ENCODE data around the gene MTMR2. TPM values are rescaled to one million over a fixed set of nuclear protein-coding genes. Genes with fewer than 3 reads are reported as not detected.
A peak's percentile ranks its signal among the peaks of the same experiment; 100 is the strongest.

Gene MTMR2
- total and polyA plus RNA-seq, 2 of the 13 experiments (the other 11 are each of a cell fraction or from before 2014, with no cell fraction given) = 12.7 to 22.3 TPM

DNA sequence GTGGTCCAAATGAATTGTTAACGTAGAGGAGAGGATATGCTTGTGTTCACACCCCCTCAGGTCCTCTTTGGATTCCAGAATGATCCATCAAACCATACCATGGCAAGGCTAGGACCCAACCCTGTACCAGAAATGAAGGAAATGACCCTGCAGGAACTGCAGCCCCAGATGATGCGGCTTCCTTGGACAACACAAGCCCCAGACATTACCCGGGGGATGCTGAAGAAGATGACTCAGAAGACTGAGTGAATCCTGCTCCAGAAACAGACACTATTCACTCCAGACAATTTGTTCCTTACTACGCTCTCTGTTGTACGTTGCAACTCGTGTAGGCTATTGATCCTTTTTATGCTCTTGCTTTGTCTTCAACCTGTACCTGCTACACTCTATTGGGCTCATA is 15.2 kb upstream of the MTMR2 start (continued):
- TF ChIP-seq, protein P1, sequence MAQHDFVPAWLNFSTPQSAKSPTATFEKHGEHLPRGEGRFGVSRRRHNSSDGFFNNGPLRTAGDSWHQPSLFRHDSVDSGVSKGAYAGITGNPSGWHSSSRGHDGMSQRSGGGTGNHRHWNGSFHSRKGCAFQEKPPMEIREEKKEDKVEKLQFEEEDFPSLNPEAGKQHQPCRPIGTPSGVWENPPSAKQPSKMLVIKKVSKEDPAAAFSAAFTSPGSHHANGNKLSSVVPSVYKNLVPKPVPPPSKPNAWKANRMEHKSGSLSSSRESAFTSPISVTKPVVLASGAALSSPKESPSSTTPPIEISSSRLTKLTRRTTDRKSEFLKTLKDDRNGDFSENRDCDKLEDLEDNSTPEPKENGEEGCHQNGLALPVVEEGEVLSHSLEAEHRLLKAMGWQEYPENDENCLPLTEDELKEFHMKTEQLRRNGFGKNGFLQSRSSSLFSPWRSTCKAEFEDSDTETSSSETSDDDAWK (CRISPR knock-in tag; IDR thresholded peaks at IDR 0.05) = no peak
- no peak for TF ChIP-seq TEAD3 (CRISPR knock-in tag; optimal IDR thresholded peaks at IDR 0.05; ENCODE audit: borderline replicate concordance)
- no peak for TF ChIP-seq ZBTB21 (CRISPR knock-in tag; IDR thresholded peaks at IDR 0.05)
- no peak for TF ChIP-seq ATF6 (CRISPR knock-in tag; conservative IDR thresholded peaks at IDR 0.05)
- TF ChIP-seq ZNF264 (CRISPR knock-in tag; IDR thresholded peaks at IDR 0.05) = no peak

DNA sequence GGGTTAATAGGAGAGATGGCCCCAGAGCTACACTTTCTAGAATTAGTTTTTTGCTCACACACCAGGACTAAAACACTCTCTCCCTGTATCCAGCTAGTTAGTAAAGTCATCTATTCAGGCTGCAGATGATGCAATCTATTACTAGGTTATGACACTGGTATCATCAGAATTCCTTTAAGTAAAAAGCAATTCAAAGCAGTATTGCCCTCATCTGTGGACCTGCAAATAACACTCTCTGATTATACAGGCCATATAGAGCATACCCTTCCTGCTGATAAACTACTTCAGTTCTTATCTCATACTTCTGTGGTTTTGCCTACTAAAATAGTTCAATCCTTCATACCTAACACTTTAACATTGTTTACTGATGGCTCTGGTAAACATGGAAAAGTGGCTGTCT is 13.5 kb upstream of the MTMR2 start:
- FAIRE-seq = no peak
- H3K27ac ChIP-seq (ENCODE audit: extremely low read length, insufficient read depth, low read length) = no peak overlapping the region
- in situ Hi-C loops (cut with HindIII; ENCODE audit: extremely low pct_ligation_motif_present, low pct_unique_long_range_greater_than_20kb) = no loop called here
- TF ChIP-seq PAX8 (CRISPR knock-in tag; IDR thresholded peaks at IDR 0.05; ENCODE audit: borderline replicate concordance) = no peak
- TF ChIP-seq NR2F6 (IDR thresholded peaks at IDR 0.05) = peak; percentile 45; the same call in 1 of the 2 replicates
- no peak for TF ChIP-seq NR2F6 (CRISPR knock-in tag; IDR thresholded peaks at IDR 0.05)
- no peak for TF ChIP-seq SIN3A (IDR thresholded peaks at IDR 0.05; ENCODE audit: borderline replicate concordance, low read depth, low read length)
- no peak for TF ChIP-seq MTF1 (CRISPR knock-in tag; IDR thresholded peaks at IDR 0.05)
- TF ChIP-seq ZNF720 (CRISPR knock-in tag; IDR thresholded peaks at IDR 0.05) = no peak
- TF ChIP-seq, protein P2, sequence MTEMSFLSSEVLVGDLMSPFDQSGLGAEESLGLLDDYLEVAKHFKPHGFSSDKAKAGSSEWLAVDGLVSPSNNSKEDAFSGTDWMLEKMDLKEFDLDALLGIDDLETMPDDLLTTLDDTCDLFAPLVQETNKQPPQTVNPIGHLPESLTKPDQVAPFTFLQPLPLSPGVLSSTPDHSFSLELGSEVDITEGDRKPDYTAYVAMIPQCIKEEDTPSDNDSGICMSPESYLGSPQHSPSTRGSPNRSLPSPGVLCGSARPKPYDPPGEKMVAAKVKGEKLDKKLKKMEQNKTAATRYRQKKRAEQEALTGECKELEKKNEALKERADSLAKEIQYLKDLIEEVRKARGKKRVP (CRISPR knock-in tag; IDR thresholded peaks at IDR 0.05) = peak in 1 of 2 experiments; percentile 83; a peak in 2 of 4 replicates
- TF ChIP-seq NR2F1 (CRISPR knock-in tag; IDR thresholded peaks at IDR 0.05) = peak in 1 of 2 experiments; percentile 60; a peak in 2 of 4 replicates
- TF ChIP-seq HOMEZ (CRISPR knock-in tag; IDR thresholded peaks at IDR 0.05; ENCODE audit: low read depth) = no peak
- peak; percentile 73; the same call in 1 of the 2 replicates for TF ChIP-seq CEBPB (IDR thresholded peaks at IDR 0.05; ENCODE audit: borderline replicate concordance, low read depth, low read length)
- no peak for TF ChIP-seq ZBTB7A (CRISPR knock-in tag; IDR thresholded peaks at IDR 0.05)
- no peak for TF ChIP-seq ZMAT3 (CRISPR knock-in tag; conservative IDR thresholded peaks at IDR 0.05)
- no peak for TF ChIP-seq MLX (CRISPR knock-in tag; IDR thresholded peaks at IDR 0.05)
- TF ChIP-seq CBFB (CRISPR knock-in tag; IDR thresholded peaks at IDR 0.05) = peak; percentile 47; the same call in 1 of the 2 replicates

More for the DNA sequence above, 13.5 kb upstream of the MTMR2 start:
- Histone ChIP-seq H3K9ac (ENCODE audit: insufficient read depth, low read depth, low read length) (no peak overlapping the region), H3K79me2 (ENCODE audit: insufficient read depth, low read length) (no peaks in the 10 kb centered on the region), H3K4me2 (ENCODE audit: low read depth, low read length) (no peak overlapping the region), H3K4me1 (ENCODE audit: insufficient read depth, low read length) (peaks cover 10% of the 10 kb centered on the region; the same call in 1 of the 2 replicates), H2AFZ (ENCODE audit: low read length) (no peak overlapping the region), H3K36me3 (replicated peaks in 1 of 2; ENCODE audit: control insufficient read depth in 1 of 2, insufficient read depth in 2 of 2, low read length in 2 of 2) (no peaks in the 10 kb centered on the region), H3K27me3 (ENCODE audit: control insufficient read depth in 1 of 2, insufficient read depth in 2 of 2, low read length in 2 of 2) (peaks cover 0 to 16% of the 10 kb centered on the region in 2 experiments; a peak in 4 of 5 replicates), H3K9me3 (ENCODE audit: low read length) (peaks cover 11% of the 10 kb centered on the region), H4K20me1 (ENCODE audit: insufficient read depth, low read length) (no peaks in the 10 kb centered on the region), H3K4me3 (replicated peaks in 1 of 3; ENCODE audit: insufficient read depth in 1 of 3, low read depth in 2 of 3, low read length in 3 of 3) (no peak overlapping the region)
- no TSS peak for BruUV-seq (replicated peaks)
- ATAC-seq = no peak
- intact Hi-C loops (cut with micrococcal nuclease; ENCODE audit: unreplicated experiment) = no loop called here
- ChIA-PET CTCF (ENCODE audit: low intra/inter-chr PET ratio, low total read pairs) (no interaction called here), POLR2A (no interaction called here)
- DNase-seq (ENCODE audit: low spot score) = peak; percentile 29

Measured in HepG2 (cell line).